HEK293T (cell line): ENCODE results near the gene NAPA.

ENCODE experiments used
- ARNT ChIP-seq: fragments of 450-650 bp; IDR thresholded peaks from 2 replicates; pipeline ENCODE4 v1.6.1; 2017; ENCODE audit warnings: mild to moderate bottlenecking
- BHLHE40 ChIP-seq: fragments of 450-650 bp; IDR thresholded peaks from 2 replicates; pipeline ENCODE4 v1.6.1; 2016; ENCODE audit warnings: mild to moderate bottlenecking, moderate library complexity, borderline replicate concordance
- CTBP1 ChIP-seq: fragments of 450-650 bp; IDR thresholded peaks from 2 replicates; pipeline ENCODE4 v1.6.1; 2016; ENCODE audit warnings: borderline replicate concordance
- FOXK2 ChIP-seq: fragments of 450-650 bp; IDR thresholded peaks from 2 replicates; pipeline ENCODE4 v1.6.1; 2016; ENCODE audit warnings: mild to moderate bottlenecking
- FOXM1 ChIP-seq: fragments of 450-650 bp; IDR thresholded peaks from 2 replicates; pipeline ENCODE4 v1.6.1; 2017; ENCODE audit warnings: mild to moderate bottlenecking, borderline replicate concordance
- LEF1 ChIP-seq: fragments of 450-650 bp; IDR thresholded peaks from 2 replicates; pipeline ENCODE4 v1.6.1; 2017; ENCODE audit warnings: mild to moderate bottlenecking, borderline replicate concordance
- NFRKB ChIP-seq: fragments of 450-650 bp; IDR thresholded peaks from 2 replicates; pipeline ENCODE4 v1.6.1; 2016; ENCODE audit warnings: mild to moderate bottlenecking, moderate library complexity
- SP1 ChIP-seq: fragments of 450-650 bp; IDR thresholded peaks from 2 replicates; pipeline ENCODE4 v1.6.1; 2017
- SUZ12 ChIP-seq: fragments of 450-650 bp; IDR thresholded peaks from 2 replicates; pipeline ENCODE4 v1.6.1; 2016; ENCODE audit warnings: mild to moderate bottlenecking
- TF ChIP-seq, protein P1 (sequence below): fragments of 450-650 bp; IDR thresholded peaks from 2 replicates; pipeline ENCODE4 v1.6.1; 2016

DNA sequence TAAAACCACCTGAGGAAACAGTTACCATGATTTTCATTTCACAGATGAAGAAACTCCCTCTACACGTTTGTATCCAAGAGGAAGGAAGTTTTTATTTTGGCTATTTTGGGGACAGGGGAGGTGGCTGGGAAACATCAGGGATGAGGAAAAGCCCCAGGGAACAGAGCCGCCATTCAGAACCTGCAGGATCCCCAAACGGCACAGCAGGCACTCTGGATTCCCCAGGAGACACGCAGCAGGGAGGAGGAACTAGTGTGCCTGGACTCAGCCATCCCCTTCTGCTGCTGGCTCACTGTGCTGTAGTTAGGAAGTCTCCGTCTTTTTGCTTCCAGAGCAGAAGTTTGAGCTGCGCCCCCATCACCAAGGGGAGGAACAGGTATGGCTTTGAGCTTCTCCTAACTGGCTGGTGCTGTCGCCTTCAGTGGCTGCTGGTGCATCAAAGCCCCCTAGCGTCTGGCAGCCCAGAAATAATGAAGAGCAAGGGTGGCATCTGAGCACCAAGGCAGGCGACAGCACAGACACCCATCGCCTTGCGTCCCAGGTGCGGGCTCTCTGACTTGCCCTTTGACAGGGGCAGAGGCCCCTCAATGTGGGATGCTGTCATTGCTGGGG, 4.2 kb downstream of the NAPA start:
- TF ChIP-seq SUZ12 (no peak), NFRKB (no peak), CTBP1 (no peak), BHLHE40 (no peak), FOXM1 (no peak), ARNT (no peak), SP1 (no peak), FOXK2 (no peak), LEF1 (no peak)
- TF ChIP-seq, protein P1, sequence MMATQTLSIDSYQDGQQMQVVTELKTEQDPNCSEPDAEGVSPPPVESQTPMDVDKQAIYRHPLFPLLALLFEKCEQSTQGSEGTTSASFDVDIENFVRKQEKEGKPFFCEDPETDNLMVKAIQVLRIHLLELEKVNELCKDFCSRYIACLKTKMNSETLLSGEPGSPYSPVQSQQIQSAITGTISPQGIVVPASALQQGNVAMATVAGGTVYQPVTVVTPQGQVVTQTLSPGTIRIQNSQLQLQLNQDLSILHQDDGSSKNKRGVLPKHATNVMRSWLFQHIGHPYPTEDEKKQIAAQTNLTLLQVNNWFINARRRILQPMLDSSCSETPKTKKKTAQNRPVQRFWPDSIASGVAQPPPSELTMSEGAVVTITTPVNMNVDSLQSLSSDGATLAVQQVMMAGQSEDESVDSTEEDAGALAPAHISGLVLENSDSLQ = no peak
